Activated naive CD4-positive, alpha-beta T cell treated with anti-CD3 and anti-CD28 coated beads, Interleukin-2, amount 50 U/mL, for 16 hours (primary cell): ENCODE results near the gene WNT1.

ENCODE experiments used
- DNase-seq: peaks from one replicate; pipeline ENCODE4 v3.0.0-alpha.2; 2020

WNT1 gene

DNA sequence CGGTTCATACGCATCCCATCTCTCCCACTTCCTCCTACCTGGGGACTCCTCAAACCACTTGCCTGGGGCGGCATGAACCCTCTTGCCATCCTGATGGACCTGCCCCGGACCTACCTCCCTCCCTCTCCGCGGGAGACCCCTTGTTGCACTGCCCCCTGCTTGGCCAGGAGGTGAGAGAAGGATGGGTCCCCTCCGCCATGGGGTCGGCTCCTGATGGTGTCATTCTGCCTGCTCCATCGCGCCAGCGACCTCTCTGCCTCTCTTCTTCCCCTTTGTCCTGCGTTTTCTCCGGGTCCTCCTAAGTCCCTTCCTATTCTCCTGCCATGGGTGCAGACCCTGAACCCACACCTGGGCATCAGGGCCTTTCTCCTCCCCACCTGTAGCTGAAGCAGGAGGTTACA, 3.6 kb downstream of the WNT1 start:
- DNase-seq: no peak

- DNase-seq: no peak
These were observed 4.4 kb downstream of the WNT1 start for GRCh38 chr12:48982397-48983080.

DNA sequence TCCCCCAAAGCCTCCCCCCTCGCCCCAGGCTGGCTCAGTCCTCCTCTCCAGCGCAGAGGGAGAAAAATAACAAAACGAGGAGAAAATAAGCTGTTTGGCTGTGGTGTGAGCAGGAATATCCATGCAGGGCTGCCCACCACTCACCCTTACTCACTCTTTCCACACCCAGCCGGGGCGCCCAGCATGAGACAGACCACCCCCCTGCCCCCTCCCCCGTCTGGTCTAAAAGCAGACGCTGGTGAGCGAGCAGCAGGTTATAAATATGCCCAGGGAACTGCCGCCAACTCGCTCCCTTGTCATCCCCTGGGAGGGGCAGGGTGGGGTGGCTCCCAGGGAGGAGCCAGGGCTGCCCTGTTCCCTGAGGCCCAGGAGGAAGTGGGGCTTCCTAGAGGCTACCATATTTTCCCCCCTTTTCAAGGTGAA, 7.4 kb downstream of the WNT1 start:
- no peak for DNase-seq

DNA sequence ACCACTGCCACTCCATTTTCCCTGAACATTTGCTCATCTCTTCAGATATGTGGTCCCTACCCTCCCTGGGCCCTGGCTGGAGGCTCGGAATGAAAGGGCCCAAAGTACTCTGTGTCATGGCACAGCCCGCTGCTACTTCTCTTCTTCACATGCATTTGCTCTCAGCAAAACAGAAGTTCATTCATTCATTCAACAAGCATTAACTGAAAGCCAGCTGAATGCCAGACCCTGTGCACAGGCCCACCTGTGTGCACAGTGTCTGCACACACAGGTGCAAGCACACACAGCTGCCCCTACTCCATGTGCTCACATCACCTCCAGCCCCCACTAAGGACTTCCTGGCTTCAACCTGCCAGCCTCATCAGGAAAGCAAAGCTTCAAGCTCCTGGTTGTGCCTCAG, 7.8 kb downstream of the WNT1 start:
- no peak for DNase-seq

DNA sequence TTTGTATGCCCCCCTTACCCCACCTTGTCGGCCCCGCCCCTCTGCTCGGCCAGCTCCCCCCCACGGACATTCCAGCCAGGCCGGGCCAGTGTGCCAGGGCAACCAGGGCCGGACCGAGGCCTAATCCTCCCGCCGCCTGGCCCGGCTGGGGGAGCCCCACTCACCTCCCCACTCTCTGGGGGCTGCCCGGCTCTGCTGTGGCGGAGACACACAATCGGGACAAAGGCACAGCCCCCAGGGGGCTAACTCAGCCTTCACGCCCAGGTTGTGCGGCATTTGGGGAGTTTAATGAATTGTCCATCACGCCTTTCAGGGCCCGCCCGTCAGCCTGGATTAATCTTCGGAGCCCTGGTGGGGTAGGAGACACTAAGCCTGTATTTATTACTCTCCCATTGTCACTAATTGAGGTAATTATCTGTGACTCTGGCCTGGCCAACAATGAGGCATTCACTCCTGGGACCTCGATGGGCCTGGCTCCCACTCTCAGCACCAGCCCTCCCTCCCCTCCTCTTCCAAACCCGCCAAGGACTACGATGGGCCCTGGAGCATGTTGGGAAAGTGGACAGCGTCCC, 8.7 kb downstream of the WNT1 start:
- no peak for DNase-seq

DNA sequence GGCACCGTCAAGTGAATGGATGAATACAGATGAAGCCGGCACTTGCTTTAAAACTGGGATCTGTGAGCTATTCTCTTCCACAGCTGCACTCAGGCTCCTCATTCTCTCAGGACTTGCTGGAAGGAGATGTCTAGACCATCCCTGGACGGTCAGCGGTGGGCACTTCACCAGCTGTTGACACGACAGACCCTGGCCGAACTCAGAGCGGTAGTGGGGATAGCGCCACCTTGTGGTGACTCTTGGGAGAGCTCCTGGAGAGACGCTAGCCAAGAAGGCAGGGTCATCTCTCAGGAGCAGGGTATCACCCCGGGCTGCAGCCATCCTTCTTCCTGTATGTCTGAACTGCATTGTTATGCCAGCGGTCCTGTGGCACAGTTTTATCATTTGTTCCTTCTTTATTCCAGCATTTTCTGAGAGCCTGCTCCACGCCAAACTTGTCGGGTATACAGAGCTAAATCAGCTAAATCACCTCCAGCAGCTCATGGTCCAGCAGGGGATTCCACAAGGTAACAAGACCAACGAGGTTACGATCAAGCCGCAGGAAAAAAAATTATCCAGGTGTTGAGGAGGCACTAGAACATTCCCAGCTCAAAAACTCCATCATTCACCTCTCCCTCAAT, 10.0 kb downstream of the WNT1 start:
- peak; percentile 64 for DNase-seq

GRCh38 chr12:48990552-48990951, 12.4 kb downstream of the WNT1 start:
- DNase-seq: no peak

DNA sequence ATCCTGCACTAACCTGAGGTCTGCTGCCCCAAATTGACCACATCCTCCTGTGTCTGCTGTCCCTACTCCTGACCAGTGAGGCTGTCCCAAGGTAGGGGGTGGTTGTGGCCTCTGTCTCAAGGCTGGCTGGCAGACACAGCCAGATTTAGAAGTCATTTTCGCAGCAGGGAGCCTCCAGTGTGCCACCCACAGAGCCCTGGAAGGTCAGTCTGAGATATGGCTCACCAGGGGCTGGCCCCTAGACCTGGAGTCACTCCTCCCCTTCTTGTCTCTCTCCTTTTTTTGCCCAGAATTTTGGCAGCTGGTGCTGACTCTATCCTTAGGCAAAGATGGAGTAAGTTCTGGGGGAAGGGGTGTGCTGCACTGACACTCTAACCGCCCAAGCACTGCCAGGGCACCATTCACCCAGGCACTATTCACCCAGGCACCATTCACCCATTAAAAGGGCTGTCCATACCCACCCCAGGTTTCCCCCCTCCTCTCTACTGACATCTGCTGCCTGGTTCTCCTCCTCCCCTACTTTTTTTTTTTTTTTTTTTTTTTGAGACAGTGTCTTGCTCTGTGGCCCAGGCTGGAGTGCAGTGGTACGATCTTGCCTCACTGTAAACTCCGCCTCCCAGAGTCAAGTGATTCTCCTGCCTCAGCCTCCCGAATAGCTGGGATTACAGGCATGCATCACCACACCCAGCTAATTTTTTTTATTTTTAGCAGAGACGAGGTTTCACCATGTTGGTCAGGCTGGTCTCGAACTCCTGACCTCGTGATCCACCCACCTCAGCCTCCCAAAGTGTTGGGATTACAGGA, 13.3 kb downstream of the WNT1 start:
- DNase-seq: no peak

GRCh38 chr12:48993787-48994186, 15.7 kb downstream of the WNT1 start:
- DNase-seq: no peak

GRCh38 chr12:48994224-48995085, 16.3 kb downstream of the WNT1 start:
- DNase-seq: no peak

DNA sequence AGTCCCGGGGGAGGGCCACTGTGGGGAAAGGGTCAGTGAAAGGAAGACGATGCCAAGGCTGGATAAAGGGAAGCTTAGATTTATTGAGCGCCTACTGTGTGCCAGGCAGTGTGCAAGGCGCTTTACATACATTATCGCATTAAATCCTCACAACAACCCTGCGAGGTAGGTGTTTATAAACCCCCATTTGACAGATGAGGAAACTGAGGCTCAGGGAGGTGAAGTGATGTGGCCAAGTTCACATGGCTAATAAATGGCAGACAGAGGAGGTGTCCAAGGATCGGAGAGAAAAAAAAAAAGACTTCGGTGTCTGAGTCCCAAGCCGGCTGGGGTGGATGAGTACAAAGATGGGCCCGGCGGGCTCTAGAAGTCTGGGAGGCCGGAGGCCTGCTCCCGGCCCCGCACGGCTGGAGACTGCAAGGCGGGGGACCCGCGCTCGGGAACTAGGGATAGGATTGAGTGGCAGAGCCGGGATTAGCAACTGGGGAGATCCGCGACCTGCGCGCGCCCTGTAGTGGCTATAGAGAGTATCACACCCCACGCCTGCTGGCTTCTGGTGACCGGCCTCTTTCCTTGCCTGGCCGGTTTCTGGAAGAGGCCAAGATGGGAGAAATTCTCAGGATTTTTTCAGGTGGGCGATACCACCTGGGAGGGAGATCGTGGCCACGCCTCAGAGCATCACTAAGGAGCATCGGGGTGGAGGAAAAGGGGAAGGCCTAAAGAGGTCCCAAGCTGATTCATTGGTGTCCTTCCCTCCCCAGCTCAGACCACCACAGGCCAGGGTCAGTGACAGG, 17.2 kb downstream of the WNT1 start:
- DNase-seq: peak; percentile 50

DNA sequence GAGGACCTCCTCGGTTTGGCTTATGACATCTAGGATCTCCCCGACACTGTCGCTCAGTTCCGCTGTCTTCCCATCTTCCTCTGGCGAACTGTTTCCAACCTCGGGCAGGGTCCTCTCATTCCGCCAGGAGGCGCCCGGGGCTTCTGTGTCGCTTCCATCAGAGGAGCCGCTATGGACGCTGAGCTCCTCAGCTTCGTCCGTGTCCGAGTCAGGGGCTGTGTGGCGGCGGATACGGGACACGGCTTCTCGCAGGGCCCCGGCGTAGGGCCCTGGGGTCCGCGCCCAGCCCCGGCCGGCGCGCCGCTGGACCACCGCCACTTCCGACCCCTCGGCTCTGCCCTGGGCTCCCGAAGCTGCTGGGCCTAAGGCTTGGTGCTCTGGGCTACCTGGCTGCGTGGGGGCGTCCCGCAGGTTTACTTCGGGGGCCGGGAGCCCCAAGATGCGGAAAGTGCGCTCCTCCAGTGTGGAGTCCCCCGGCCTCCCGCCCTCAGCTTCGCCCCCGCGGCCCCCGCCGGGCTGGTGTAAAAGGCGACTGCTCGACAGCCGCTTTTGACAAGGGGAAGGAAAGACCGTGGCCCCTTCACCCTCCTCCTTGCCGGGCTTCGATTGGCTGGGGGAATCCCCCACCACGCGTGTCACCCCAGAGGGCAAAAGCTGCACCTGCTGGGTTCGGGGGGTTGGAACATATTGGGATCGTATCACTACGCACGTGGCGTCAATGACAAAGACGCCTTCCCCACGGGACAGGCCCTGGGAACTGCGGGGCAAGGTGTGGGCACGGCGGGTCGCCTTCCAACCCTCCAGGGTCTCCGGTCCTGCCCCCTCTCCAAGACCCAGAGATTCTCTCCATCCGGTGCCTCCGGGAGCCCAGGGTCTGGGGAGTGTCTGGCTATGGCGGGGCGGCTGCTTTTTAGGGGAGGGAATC, 18.9 kb downstream of the WNT1 start:
- DNase-seq: peak; percentile 70

DNA sequence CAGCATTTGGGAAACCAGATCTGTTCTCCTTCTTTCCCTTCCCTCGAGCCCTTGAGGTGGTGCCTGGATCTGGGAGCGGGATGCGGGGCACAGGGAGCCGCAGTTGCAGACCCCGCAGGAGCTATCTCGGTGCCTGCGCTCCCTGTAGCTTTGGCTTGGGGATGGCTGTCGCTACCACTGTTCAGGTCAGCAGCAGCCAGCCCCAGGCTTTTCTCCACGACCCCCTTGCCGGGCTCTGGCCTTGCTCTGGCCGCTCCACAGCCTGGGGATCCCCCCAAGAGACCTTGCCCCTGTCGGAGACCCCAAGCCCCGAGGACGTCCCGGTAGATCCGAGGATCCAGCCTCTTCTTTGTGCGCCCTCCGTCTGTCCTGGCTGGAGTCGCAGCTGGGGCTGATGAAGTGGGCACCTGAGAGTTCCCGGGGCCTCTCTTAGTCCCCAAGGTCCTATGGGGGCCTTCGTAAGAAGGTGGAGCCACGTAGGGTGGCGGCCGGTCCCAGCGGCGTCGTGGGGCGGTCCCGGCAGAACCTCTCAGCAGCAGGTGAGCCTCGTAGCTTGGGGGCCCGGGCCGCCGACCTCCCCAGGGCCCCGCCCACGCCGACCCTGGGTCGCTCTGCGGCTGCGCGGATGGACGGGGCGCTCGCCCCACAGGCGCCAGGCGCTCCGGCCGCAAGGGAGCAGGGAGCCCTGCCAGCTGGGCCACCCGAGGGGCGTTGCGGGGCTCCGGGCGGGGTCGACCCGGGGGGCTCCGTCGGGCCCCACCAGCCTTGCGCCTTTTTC, 19.8 kb downstream of the WNT1 start:
- DNase-seq: peak; percentile 36

- no peak for DNase-seq
These were observed 20.6 kb downstream of the WNT1 start for GRCh38 chr12:48998497-48999353.

DNA sequence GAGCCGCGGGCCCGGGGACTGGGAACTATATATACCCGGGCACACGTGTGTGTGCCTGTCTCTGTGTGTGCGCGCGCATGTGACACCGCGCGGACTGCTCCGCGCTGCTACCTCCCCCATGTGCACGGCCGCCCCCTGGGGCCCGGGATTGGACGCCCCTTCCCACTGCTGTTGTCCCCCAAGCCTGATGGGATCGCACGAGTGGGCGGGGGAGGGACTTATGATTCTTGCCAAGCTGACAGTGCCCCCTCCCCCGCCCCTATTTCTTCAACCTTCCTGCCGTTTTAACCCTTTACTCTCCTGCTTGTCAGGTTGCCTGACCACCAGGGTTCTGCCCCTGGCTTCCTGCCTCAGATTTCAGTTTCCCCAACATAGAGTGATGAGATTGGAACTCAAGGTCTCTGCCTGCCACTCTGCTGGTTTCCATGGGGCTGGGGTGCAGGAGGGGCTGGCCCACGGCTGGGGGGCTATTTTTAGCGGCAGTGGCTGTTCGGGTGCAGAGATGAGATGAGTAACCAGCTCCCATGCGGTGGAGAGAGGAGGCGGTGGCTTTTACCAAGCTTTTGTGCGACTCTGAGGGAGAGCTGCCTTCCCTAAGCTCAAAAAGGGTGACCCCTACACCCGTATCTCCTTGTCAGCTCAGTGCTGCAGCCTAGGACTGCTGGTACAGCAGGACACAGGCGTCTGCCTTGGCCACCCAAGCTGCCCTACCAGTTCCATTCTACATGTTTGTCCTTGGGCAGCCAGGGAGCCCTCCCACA, 21.4 kb downstream of the WNT1 start, which contains the start of gene DDN:
DDN (minus strand) TSS at position 5 of the 761 bp plus-strand sequence. CDS start 88 bp downstream, outside the sequence.
- peak; percentile 65 for DNase-seq

- DNase-seq: no peak
These were observed 22.2 kb downstream of the WNT1 start for GRCh38 chr12:49000346-49000745.

- no peak for DNase-seq
These were observed 30.8 kb downstream of the WNT1 start for GRCh38 chr12:49008943-49009342.
